Embryonic facial prominence (tissue), 1 donor: ENCODE measurements around the gene PURA.

Source experiments
- DNase-seq: peaks from one replicate; pipeline ENCODE4 v3.0.0-alpha.2; 2016; ENCODE audit errors: extremely low spot score

Gene PURA

GRCh38 chr5:140109759-140110645 lies 3.9 kb upstream of the PURA start:
- DNase-seq, result no peak

- no peak for DNase-seq
These were observed 3.3 kb upstream of the PURA start for GRCh38 chr5:140110646-140110957.

- DNase-seq, result no peak
These were observed 2.7 kb upstream of the PURA start for GRCh38 chr5:140111011-140111858.

GRCh38 chr5:140111859-140112551 lies 1.9 kb upstream of the PURA start:
- no peak for DNase-seq

GRCh38 chr5:140112685-140113179 lies 1.2 kb upstream of the PURA start:
- DNase-seq, result no peak

GRCh38 chr5:140113180-140113698 lies 670 bp upstream of the PURA start:
- DNase-seq, result no peak

- DNase-seq, result no peak
These were observed 654 bp downstream of the PURA start for GRCh38 chr5:140114341-140115185.

- DNase-seq, result no peak
These were observed 1.2 kb downstream of the PURA start for GRCh38 chr5:140115186-140115500.

- no peak for DNase-seq
These were observed 2.8 kb downstream of the PURA start for GRCh38 chr5:140116716-140117115.

GRCh38 chr5:140117523-140117922 lies 3.6 kb downstream of the PURA start:
- DNase-seq, result no peak

GRCh38 chr5:140118302-140118936 lies 4.5 kb downstream of the PURA start:
- DNase-seq, result no peak

- DNase-seq, result no peak
These were observed 11.7 kb downstream of the PURA start, which contains the start of gene IGIP for GRCh38 chr5:140125637-140126036. IGIP (plus strand) TSS chr5:140125937; CDS start chr5:140128477, 2,540 bp downstream.

- DNase-seq, result no peak
These were observed 12.6 kb downstream of the PURA start for GRCh38 chr5:140126315-140127012.

GRCh38 chr5:140128376-140128775 lies 14.5 kb downstream of the PURA start:
- DNase-seq, result no peak

GRCh38 chr5:140130949-140131733 lies 17.2 kb downstream of the PURA start:
- no peak for DNase-seq

- no peak for DNase-seq
These were observed 18.1 kb downstream of the PURA start for GRCh38 chr5:140131967-140132409.

- DNase-seq, result no peak
These were observed 19.7 kb downstream of the PURA start for GRCh38 chr5:140133514-140134167.

- DNase-seq, result no peak
These were observed 20.5 kb downstream of the PURA start for GRCh38 chr5:140134277-140134935.
